Measurements from ENCODE around the gene KCNJ2. TPM values are rescaled to one million over a fixed set of nuclear protein-coding genes. Genes with fewer than 3 reads are reported as not detected.

KCNJ2 gene
- total RNA-seq, 1 experiment from 2014 or later = 0.70 TPM

DNA sequence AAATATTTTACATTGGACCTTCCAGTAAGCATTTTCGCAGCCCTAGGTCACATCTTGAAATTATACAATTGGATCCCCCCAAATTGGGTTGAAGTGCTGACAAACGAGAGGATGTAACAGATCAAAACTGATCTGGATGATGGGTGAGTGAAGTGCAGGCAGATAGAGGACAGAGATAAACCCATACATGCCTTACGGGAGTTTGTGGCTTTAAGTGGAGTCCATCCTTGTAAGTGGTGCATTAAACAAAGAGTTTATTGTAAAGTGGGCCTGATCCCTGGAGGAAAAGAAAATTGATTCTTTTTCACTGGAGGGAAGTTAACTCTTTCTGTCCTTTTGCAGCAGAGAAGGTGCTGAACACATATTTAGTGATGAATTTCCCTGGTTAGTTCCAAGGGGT, 39.0 kb upstream of the KCNJ2 start:
- POLR2A ChIA-PET = no interaction called here
- H3K9me3 ChIP-seq = no peaks in the 10 kb centered on the region
- DNase-seq = no peak
- no peaks in the 10 kb centered on the region for H3K9me3 Mint-ChIP-seq (ENCODE audit: unreplicated experiment)
- H3K4me1 ChIP-seq = peaks cover 5% of the 10 kb centered on the region; the same call in 1 of the 2 replicates
- H3K27ac Mint-ChIP-seq (ENCODE audit: unreplicated experiment) = no peak overlapping the region
- H3K27me3 ChIP-seq (replicated peaks; ENCODE audit: control insufficient read depth, insufficient read depth, low read length) = no peaks in the 10 kb centered on the region
- intact Hi-C loops (cut with micrococcal nuclease; ENCODE audit: unreplicated experiment) = no loop called here
- no peaks in the 10 kb centered on the region for H3K36me3 ChIP-seq (ENCODE audit: control insufficient read depth, insufficient read depth, low read length)
- H3K4me3 Mint-ChIP-seq (ENCODE audit: unreplicated experiment) = no peak overlapping the region
- H3K27me3 Mint-ChIP-seq (ENCODE audit: insufficient read depth, unreplicated experiment) = no peaks in the 10 kb centered on the region
- CTCF ChIA-PET = no interaction called here
- peaks cover 15% of the 10 kb centered on the region for H3K4me1 Mint-ChIP-seq (ENCODE audit: low read depth, unreplicated experiment)
- no TSS peak for BruUV-seq (replicated peaks)
- no peak overlapping the region for H3K4me3 ChIP-seq (ENCODE audit: low read depth, low read length)
- TF ChIP-seq, protein P1, sequence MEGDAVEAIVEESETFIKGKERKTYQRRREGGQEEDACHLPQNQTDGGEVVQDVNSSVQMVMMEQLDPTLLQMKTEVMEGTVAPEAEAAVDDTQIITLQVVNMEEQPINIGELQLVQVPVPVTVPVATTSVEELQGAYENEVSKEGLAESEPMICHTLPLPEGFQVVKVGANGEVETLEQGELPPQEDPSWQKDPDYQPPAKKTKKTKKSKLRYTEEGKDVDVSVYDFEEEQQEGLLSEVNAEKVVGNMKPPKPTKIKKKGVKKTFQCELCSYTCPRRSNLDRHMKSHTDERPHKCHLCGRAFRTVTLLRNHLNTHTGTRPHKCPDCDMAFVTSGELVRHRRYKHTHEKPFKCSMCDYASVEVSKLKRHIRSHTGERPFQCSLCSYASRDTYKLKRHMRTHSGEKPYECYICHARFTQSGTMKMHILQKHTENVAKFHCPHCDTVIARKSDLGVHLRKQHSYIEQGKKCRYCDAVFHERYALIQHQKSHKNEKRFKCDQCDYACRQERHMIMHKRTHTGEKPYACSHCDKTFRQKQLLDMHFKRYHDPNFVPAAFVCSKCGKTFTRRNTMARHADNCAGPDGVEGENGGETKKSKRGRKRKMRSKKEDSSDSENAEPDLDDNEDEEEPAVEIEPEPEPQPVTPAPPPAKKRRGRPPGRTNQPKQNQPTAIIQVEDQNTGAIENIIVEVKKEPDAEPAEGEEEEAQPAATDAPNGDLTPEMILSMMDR (IDR thresholded peaks at IDR 0.05; ENCODE audit: insufficient read depth in 1 of 2, low read depth in 1 of 2, low read length in 1 of 2, severe bottlenecking in 1 of 2, unreplicated experiment in 1 of 2) = no peak
- peaks cover 6% of the 10 kb centered on the region for H3K36me3 Mint-ChIP-seq (ENCODE audit: insufficient read depth, unreplicated experiment)

DNA sequence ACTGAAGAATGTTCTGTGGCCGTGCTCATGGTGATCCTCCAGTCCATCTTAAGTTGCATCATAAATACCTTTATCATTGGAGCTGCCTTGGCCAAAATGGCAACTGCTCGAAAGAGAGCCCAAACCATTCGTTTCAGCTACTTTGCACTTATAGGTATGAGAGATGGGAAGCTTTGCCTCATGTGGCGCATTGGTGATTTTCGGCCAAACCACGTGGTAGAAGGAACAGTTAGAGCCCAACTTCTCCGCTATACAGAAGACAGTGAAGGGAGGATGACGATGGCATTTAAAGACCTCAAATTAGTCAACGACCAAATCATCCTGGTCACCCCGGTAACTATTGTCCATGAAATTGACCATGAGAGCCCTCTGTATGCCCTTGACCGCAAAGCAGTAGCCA, 36.8 kb upstream of the KCNJ2 start:
- ChIA-PET CTCF (no interaction called here), POLR2A (interaction anchor here (0.6 kb wide), 1 partner anchor 373 kb away, joined by 3 read pairs; no protein-coding TSS in a partner anchor)
- BruUV-seq (replicated peaks) = no TSS peak
- no peaks in the 10 kb centered on the region for H3K9me3 Mint-ChIP-seq (ENCODE audit: unreplicated experiment)
- no peaks in the 10 kb centered on the region for H3K27me3 Mint-ChIP-seq (ENCODE audit: insufficient read depth, unreplicated experiment)
- no peak for DNase-seq
- Histone ChIP-seq H3K36me3 (ENCODE audit: control insufficient read depth, insufficient read depth, low read length) (no peaks in the 10 kb centered on the region), H3K4me1 (peaks cover 7% of the 10 kb centered on the region), H3K4me3 (ENCODE audit: low read depth, low read length) (no peak overlapping the region), H3K27me3 (replicated peaks; ENCODE audit: control insufficient read depth, insufficient read depth, low read length) (no peaks in the 10 kb centered on the region), H3K9me3 (no peaks in the 10 kb centered on the region)
- peaks cover 12% of the 10 kb centered on the region for H3K4me1 Mint-ChIP-seq (ENCODE audit: low read depth, unreplicated experiment)
- intact Hi-C loops (cut with micrococcal nuclease; ENCODE audit: unreplicated experiment) = no loop called here
- no peak overlapping the region for H3K4me3 Mint-ChIP-seq (ENCODE audit: unreplicated experiment)
- TF ChIP-seq, protein P1 (IDR thresholded peaks at IDR 0.05; ENCODE audit: insufficient read depth in 1 of 2, low read depth in 1 of 2, low read length in 1 of 2, severe bottlenecking in 1 of 2, unreplicated experiment in 1 of 2) = no peak
- peaks cover 6% of the 10 kb centered on the region for H3K36me3 Mint-ChIP-seq (ENCODE audit: insufficient read depth, unreplicated experiment)
- no peak overlapping the region for H3K27ac Mint-ChIP-seq (ENCODE audit: unreplicated experiment)

DNA sequence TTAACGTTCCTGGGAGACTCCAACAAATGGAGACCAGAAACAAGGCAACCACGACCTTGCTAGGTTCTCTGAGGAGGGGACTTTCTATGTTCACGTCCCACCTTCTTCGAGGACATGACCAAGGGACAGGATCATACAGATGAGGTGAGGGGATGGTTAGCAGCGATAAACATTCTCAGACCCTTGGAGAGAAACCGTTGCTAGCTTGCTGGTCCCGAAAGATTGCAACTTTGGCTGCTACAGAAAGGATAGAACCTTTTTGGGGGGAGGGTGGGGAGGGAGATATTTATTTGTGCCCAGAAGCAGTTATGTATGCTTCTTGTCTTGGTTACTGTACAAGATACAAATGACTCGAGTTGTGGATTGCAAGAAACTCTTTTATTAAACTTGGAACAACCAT, 35.3 kb upstream of the KCNJ2 start:
- Mint-ChIP-seq H3K4me3 (ENCODE audit: unreplicated experiment) (no peak overlapping the region), H3K27me3 (ENCODE audit: insufficient read depth, unreplicated experiment) (no peaks in the 10 kb centered on the region), H3K9me3 (ENCODE audit: unreplicated experiment) (no peaks in the 10 kb centered on the region), H3K36me3 (ENCODE audit: insufficient read depth, unreplicated experiment) (peaks cover 6% of the 10 kb centered on the region), H3K4me1 (ENCODE audit: low read depth, unreplicated experiment) (peaks cover 20% of the 10 kb centered on the region), H3K27ac (ENCODE audit: unreplicated experiment) (no peak overlapping the region)
- Histone ChIP-seq H3K4me1 (peaks cover 22% of the 10 kb centered on the region), H3K36me3 (ENCODE audit: control insufficient read depth, insufficient read depth, low read length) (no peaks in the 10 kb centered on the region), H3K4me3 (ENCODE audit: low read depth, low read length) (no peak overlapping the region), H3K9me3 (no peaks in the 10 kb centered on the region), H3K27me3 (replicated peaks; ENCODE audit: control insufficient read depth, insufficient read depth, low read length) (no peaks in the 10 kb centered on the region)
- DNase-seq = no peak
- ChIA-PET CTCF (no interaction called here), POLR2A (no interaction called here)
- no TSS peak for BruUV-seq (replicated peaks)
- TF ChIP-seq, protein P1 (IDR thresholded peaks at IDR 0.05; ENCODE audit: insufficient read depth in 1 of 2, low read depth in 1 of 2, low read length in 1 of 2, severe bottlenecking in 1 of 2, unreplicated experiment in 1 of 2) = no peak
- intact Hi-C loops (cut with micrococcal nuclease; ENCODE audit: unreplicated experiment) = no loop called here
